ENCODE results near the gene HMX1. TPM values are rescaled to one million over a fixed set of nuclear protein-coding genes. Genes with fewer than 3 reads are reported as not detected.

HMX1 gene
- total and polyA plus RNA-seq, 2 donors (not counting 3 experiments of a cell fraction or from before 2014, with no cell fraction given): not detected

DNA sequence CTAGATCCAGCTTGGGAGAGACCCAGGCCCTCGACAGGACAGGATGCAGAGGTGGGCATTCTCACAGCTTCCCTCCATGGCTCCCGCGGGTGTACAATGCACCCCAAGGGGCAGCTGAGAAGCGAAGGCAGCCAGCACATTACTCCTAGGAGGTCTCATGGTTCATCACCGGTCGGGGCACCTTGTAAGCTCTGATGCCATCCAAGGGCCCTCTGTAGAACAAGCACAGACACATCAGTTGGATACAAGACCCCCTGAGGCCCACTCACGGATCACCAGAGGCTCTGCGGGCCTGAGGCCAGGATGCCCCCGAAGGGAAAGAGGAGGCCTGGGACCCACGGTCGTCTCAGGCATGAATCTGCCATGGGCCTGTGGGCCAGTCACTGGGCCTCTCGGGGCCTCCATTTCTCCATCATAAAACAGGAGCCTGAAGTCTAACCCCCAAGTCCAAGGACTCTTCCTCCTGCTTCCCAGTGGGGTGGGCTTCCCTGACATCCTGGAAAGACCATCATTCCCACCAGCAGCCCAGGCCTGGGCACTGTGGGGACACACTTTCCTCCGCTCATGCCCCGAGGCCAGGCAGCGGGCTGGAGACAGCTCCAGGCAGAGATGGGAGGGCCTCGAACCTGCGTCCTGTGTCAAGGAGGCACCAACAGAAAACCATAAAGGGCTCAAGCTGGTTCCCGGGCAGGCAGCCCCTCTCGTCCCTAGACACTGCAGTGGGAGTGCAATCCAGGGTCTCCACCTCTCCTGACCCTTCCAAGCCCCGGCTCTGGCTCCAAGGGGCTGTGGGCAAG is 20.1 kb downstream of the HMX1 start:
- dilution Hi-C loops (cut with MboI; ENCODE audit: extremely low pct_ligation_motif_present, low sequenced_read_pairs) (no loop called here), intact Hi-C loops (cut with micrococcal nuclease) (no loop called here)
- ChIA-PET CTCF (no interaction called here), POLR2A (no interaction called here)
- FAIRE-seq (no peak), DNase-seq (ENCODE audit: low read depth, low spot score) (no peak)
- no TSS peak for BruUV-seq (replicated peaks)
- Histone ChIP-seq H3K79me2 (ENCODE audit: control insufficient read depth, insufficient read depth, low read length) (no peaks in the 10 kb centered on the region), H3K9ac (replicated peaks; ENCODE audit: extremely low read depth, insufficient read depth, low read length) (no peak overlapping the region), H3K4me2 (ENCODE audit: insufficient read depth, low read length) (no peak overlapping the region), H3K9me3 (replicated peaks; ENCODE audit: control insufficient read depth, insufficient read depth, low read length) (no peaks in the 10 kb centered on the region), H3K4me1 (ENCODE audit: control insufficient read depth, extremely low read depth, insufficient read depth, low read length) (no peaks in the 10 kb centered on the region), H3K9me1 (replicated peaks; ENCODE audit: control insufficient read depth, extremely low read depth, insufficient read depth, low read length) (no peaks in the 10 kb centered on the region), H3K4me3 (replicated peaks in 1 of 3; ENCODE audit: insufficient read depth in 1 of 3, low read depth in 1 of 3, low read length in 3 of 3) (no peak overlapping the region), H3K27ac (ENCODE audit: insufficient read depth, low read depth, low read length) (no peak overlapping the region), H2AFZ (ENCODE audit: low read depth, low read length) (no peak overlapping the region), H3K27me3 (ENCODE audit: control insufficient read depth in 2 of 2, insufficient read depth in 2 of 2, low read length in 2 of 2) (peaks cover 16 to 22% of the 10 kb centered on the region in 2 experiments), H3K36me3 (ENCODE audit: control insufficient read depth in 2 of 2, extremely low read depth in 1 of 2, insufficient read depth in 2 of 2, low read length in 2 of 2) (no peaks in the 10 kb centered on the region), H4K20me1 (replicated peaks; ENCODE audit: control insufficient read depth, extremely low read depth, insufficient read depth, low read length) (no peaks in the 10 kb centered on the region)
- TF ChIP-seq GATA2 (IDR thresholded peaks at IDR 0.05; ENCODE audit: insufficient read depth, insufficient read length, low read depth, low read length): no peak
- TF ChIP-seq POLR2A (IDR thresholded peaks at IDR 0.05; ENCODE audit: low read depth, low read length): no peak
- TF ChIP-seq FOS (IDR thresholded peaks at IDR 0.05; ENCODE audit: borderline replicate concordance, insufficient read depth, low read length): no peak
- no peak for TF ChIP-seq MYC (IDR thresholded peaks at IDR 0.05; ENCODE audit: low read depth, low read length)
- TF ChIP-seq CTCF (IDR thresholded peaks at IDR 0.05; ENCODE audit: extremely low read depth in 1 of 2, insufficient read depth in 1 of 2, low read depth in 1 of 2, low read length in 2 of 2): no peak
- no peak for TF ChIP-seq POLR2AphosphoS5 (IDR thresholded peaks at IDR 0.05; ENCODE audit: insufficient read depth, low read depth, low read length)
- no peak for TF ChIP-seq JUN (IDR thresholded peaks at IDR 0.05; ENCODE audit: borderline replicate concordance, insufficient read depth, insufficient read length, low read depth)
- TF ChIP-seq, protein P1, sequence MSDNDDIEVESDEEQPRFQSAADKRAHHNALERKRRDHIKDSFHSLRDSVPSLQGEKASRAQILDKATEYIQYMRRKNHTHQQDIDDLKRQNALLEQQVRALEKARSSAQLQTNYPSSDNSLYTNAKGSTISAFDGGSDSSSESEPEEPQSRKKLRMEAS (IDR thresholded peaks at IDR 0.05; ENCODE audit: insufficient read depth, insufficient read length): no peak
- TF ChIP-seq EZH2 (IDR thresholded peaks at IDR 0.05; ENCODE audit: borderline replicate concordance, low read depth, low read length, severe bottlenecking): no peak
